HK-2 (cell line): ENCODE results near the gene ZIC5.

Experiments used
- DNase-seq: peaks from one replicate; pipeline ENCODE4 v3.0.0-alpha.2; 2018; ENCODE audit not compliant: unreplicated experiment

ZIC5 gene

DNA sequence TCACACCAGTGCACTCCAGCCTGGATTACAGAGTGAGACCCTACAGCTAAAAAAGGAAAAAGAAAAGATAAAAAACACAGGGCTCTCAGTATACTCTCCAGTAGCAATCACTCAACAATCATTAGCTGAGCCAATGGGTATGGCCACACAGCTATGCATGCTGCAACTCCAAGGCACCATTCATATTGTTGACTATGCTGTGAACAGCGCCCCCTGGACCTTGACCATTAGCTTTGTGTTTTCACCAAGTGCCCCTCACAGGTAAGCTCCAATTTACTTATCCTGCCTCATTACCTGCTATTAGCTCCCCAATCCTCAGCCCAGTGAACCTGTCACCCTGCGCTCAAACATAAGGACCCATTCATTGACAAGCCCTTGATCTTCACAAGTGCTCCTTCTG lies 35.8 kb downstream of the ZIC5 start:
- DNase-seq, result no peak

DNA sequence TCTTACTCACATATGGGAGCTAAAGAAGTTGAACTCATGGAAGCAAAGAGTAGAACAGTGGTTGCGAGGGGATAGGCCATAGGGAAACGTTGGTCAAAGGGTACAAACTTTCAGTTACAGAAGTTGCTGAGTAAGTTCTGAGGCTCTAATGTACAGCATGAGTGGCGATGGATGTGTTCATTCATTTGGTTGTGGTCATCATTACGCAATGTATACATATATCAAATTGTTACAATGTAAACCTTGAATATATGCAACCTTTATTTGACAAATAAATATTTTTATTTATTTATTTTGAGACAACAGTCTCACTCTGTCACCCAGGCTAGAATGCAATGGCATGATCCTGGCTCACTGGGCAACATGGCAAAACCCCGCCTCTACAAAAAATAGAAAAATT lies 38.7 kb downstream of the ZIC5 start:
- no peak for DNase-seq

DNA sequence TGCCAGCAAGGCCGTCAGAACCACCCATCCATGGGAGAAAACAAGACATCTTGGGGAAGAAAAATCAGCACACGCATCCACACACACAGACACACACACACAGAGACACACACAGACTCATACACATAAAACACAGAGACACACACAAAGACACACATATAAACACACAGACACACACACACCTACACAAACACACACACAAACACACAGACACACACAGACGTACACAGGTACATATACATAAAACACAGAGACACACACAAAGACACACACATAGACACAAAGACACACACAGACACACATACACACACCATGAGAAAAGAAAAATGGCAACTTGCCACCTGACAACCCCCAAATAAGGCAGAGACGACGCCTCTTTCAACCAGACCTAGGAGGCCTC lies 40.6 kb downstream of the ZIC5 start:
- DNase-seq, result no peak

DNA sequence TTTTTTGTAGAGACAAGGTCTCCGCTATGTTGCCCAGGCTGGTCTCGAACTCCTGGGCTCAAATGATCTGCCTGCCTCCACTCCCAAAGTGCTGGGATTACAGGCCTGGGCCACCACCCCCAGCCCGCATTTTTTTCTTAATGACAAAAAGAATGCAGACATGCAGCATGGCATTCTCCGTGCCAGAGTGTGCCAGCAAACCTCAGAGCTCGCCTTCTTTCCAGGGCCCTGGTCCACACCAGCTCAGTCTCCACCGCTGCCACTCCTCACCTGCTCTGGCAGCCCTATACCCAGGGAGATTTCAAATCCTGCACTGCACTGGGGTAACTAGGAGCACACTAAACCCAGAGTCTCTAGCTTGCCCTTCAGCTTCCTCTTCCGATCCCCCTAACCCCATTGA lies 41.7 kb downstream of the ZIC5 start:
- no peak for DNase-seq

DNA sequence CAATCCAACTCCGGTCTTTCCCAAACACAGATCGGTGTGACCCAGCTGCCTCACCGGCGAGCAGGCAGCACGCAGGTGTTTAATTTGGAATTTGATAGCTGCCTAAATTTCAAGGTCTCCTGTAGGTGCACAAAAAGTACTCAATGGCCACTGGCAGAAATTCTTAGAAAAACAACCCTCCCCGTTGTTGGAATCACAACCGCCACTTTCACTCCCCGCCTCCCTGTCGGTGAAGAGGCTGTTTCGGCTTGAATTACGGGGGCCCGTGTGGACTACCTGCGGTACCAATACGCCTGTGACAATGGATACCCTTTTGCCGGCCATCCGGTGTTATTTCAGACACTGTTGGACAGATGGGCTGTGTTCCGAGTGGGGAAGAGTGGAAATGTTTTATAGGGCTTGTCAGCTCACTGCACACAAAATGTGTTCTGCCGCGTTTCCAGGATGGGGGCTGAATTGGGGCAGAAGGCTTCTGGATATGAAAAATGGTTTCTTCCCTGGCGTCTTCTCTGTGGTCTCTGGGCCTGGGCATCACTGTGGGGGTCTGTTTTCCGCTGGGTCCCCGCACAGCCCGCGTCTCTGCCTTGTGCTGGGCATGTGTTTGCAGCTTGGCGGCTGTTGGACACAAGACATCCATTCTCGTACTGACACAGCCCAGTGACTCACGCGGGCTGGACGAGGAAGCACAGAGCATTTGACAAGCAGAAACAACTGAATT lies 45.4 kb downstream of the ZIC5 start:
- peak; percentile 30 for DNase-seq

DNA sequence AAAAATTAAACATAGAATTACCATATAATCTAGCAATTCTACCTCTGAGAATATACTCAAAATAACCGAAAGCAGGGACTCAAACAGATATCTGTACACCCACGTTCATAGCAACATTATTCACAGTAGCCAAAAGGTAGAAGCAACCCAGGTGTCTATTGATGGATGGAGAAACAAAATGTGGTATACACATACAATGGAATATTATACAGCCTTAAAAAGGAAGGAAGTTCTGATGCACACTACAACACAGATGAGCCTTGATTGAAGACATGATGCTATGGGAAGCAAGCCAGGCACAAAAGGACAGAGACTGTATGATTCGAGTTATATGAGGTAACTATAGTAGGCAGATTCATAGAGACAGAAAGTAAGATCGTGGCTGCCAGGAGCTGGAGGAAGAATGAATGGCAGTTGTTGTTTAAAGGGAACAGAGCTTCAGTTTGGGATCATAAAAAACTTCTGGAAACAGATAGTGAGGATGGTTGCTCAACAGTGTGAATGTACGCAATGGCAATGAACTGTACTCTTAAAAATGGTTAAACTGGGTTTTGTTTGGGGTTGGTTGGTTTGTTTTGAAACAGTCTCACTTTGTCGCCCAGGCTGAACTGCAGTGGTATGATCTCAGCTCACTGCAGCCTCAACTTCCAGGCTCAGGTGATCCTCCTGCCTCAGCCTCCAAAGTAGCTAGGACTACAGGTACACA lies 47.5 kb downstream of the ZIC5 start:
- no peak for DNase-seq

DNA sequence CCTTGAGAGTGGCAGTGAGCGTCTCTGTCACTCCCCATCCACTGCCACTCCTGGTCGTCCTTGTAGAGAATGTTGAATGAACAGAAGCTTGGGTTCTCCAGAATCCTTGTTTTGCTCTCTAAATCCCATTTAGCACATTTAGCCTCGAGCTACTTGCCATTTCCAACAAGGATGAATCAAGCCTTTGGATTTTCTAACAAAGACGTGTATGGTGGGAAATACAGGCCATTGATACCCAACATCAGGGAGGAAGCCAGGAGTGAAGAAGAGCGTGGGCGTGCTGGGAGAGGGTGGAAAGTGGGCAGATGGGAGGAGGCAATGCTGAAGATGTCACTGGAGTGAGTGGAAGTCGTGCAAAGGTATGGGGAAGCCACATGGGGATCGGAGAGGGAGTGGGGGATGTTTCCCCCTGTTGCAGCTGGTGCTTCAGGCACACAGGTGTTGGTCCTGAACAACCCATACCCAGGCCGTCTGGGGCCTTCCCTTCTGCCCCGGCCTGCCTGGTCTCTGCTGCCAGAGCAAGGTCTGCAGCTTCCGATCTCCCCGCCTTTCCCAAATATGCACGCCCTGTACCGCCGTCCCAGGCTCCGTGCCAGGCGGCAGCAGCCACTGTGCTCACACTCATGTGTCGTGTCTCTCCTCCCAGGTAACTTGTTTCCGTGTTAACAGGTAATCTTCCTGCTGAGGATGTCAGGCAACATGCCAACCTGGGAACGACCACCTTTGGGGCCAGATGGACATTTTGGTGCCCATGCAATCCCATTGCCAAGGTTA lies 48.7 kb downstream of the ZIC5 start:
- DNase-seq, result no peak

DNA sequence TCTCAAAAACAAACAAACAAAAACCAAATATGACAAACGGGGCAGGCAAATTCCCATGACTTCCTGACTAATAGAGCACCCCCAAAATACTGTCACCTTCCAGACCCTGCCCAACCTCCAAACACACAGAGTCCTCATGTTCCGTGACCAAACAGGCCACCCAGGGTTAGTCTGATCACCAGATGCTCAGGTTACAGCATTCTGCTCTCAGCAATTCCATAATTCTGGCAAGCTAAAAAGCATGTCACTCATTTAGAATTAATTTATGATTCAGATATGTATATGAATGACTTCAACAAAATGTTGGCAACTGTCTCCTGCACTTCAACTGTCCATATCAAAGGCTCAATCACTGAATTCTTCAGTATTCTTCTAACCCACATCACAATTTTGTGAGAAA lies 52.4 kb downstream of the ZIC5 start:
- DNase-seq, result no peak

DNA sequence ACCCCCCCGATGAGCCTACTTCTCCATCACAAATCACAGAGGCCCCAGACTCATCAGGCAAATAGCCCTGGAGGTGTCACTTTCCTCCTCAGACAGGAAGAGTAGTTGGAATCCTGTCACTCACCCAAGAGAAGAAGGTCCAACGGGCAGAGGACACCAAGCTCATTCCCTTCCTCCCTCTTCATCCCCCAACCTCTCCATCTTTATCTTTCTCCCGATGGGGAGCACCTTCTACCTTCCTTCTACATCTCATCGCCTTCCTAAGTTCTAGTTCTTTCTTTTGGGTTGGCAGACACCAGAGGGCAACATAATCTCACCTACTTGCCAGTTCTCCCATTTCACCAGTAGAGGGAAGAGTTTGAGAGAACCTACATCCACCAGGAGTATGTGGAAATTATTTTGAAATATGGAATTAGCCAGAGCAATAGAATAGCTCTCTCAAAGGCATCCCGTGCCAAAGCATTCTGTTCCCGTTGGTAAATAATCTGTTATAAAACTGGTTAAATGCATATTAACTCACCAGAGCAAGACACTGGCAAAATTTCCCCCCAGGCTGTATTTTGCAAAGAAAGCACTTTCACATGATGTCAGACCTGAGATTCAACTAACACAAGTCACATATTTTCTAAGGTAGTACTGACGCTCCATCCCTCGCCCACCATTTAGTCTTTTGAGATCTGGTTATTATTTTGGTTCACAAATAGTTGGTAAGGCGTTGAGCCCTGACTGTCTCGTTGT lies 55.0 kb downstream of the ZIC5 start:
- peak; percentile 5 for DNase-seq

DNA sequence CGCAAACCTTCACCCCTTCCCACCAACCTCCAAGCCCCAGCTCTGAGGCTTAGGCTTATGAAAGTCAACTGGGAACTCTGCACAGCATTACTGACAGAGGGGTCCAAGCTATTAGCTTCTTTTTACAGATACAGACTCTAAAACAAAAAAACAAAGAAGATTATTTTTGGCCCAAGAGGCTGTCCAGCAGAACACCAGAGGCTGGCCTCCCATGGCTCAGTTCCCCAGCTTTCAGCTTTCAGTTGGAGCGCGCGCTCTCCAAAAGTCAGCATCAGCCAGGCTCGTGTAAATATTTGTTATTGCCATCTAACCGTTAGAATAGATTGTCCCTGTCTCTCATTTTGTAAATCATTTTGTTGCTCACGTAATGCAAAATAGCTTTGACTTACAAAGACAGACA lies 58.4 kb downstream of the ZIC5 start:
- DNase-seq, result no peak
